A549 treated with dexamethasone at 1 μM for 4 hours (cell line): ENCODE data around the gene PGBD1. TPM values are rescaled to one million over a fixed set of nuclear protein-coding genes. Genes with fewer than 3 reads are reported as not detected.

Experiments
- total RNA-seq: library from RNA; stranded (reverse); fragments of 200-300 nt; extraction: Qiagen RNA extraction; gene quantifications from 5 replicates; pipeline ENCODE4 v1.2.3, GENCODE V29; 2022

PGBD1 gene
- 4.1 to 5.0 TPM (median 4.8 TPM) in 5 replicates for total RNA-seq

GRCh38 chr6:28281288-28282064 lies at the start of gene PGBD1:
Gene PGBD1 (plus strand): TSS chr6:28281572. CDS start chr6:28283814, 2,242 bp downstream.

GRCh38 chr6:28252009-28252975 lies 29.1 kb upstream of the PGBD1 start, which contains the start of gene ZKSCAN4:
Gene ZKSCAN4 (minus strand): TSS chr6:28252269. CDS start chr6:28251980, 289 bp downstream.

GRCh38 chr6:28258877-28259777 lies 22.2 kb upstream of the PGBD1 start, which contains the start of gene NKAPL:
Gene NKAPL (plus strand): TSS chr6:28259297. CDS start chr6:28259372, 75 bp downstream.

GRCh38 chr6:28266962-28267694 lies 14.2 kb upstream of the PGBD1 start, which contains the start of gene ZSCAN26:
Gene ZSCAN26 (plus strand): TSS chr6:28267143. CDS start chr6:28271920, 4,777 bp downstream.

GRCh38 chr6:28335564-28336283 lies 54.4 kb downstream of the PGBD1 start, which contains the start of gene ZSCAN31:
Gene ZSCAN31 (minus strand): TSS chr6:28336148. CDS start chr6:28329683, 6,465 bp downstream.

GRCh38 chr6:28349892-28350737 lies 68.7 kb downstream of the PGBD1 start, which contains the start of gene ZKSCAN3:
Gene ZKSCAN3 (plus strand): TSS chr6:28349947. CDS start chr6:28359587, 9,640 bp downstream.

Other genes with a start within 250 kb of the PGBD1 start
- 0.73 to 0.88 TPM (median 0.81 TPM) in 5 replicates for gene ZNF165, start 201.0 kb upstream of the PGBD1 start, total RNA-seq
- gene ZSCAN16, start 157.0 kb upstream of the PGBD1 start, total RNA-seq: 3.7 to 4.3 TPM (median 4.0 TPM) in 5 replicates
- gene ZKSCAN8, start 139.7 kb upstream of the PGBD1 start, total RNA-seq: 3.2 to 6.5 TPM (median 5.2 TPM) in 5 replicates
- 6.2 to 7.1 TPM (median 6.8 TPM) in 5 replicates for gene ZSCAN9, start 56.3 kb upstream of the PGBD1 start, total RNA-seq
- gene ZKSCAN4, start 29.3 kb upstream of the PGBD1 start, total RNA-seq: 2.1 to 3.0 TPM (median 2.5 TPM) in 5 replicates
- gene NKAPL, start 22.3 kb upstream of the PGBD1 start, total RNA-seq: not detected in 5 replicates
- gene ZSCAN26, start 14.4 kb upstream of the PGBD1 start, total RNA-seq: 3.9 to 5.4 TPM (median 4.2 TPM) in 5 replicates
- 1.2 to 2.8 TPM (median 1.8 TPM) in 5 replicates for gene ZSCAN31, start 54.6 kb downstream of the PGBD1 start, total RNA-seq
- 1.6 to 2.4 TPM (median 1.9 TPM) in 5 replicates for gene ZKSCAN3, start 68.4 kb downstream of the PGBD1 start, total RNA-seq
- 1.3 to 2.2 TPM (median 1.8 TPM) in 5 replicates for gene ZSCAN12, start 118.2 kb downstream of the PGBD1 start, total RNA-seq
- not detected in 5 replicates for gene ZSCAN23, start 161.9 kb downstream of the PGBD1 start, total RNA-seq
- not detected in 5 replicates for gene GPX6, start 234.2 kb downstream of the PGBD1 start, total RNA-seq
- not detected in 5 replicates for gene GPX5, start 244.3 kb downstream of the PGBD1 start, total RNA-seq